GM18505 (cell line): Measurements from ENCODE around the gene SEMA7A.
"Not testable (repeated sequence)": the region's sequence is repeated elsewhere in the genome, so short reads cannot be mapped to it uniquely, and the experiment has no call there.

Experiments used
- ATAC-seq: cut with Tn5 transposase; IDR thresholded peaks from one replicate; pipeline ENCODE4 v1.9.1; 2021; ENCODE audit not compliant: unreplicated experiment
- POLR2A ChIP-seq: IDR thresholded peaks from 4 replicates; pipeline ENCODE4 v1.6.1; 2011; ENCODE audit warnings: borderline replicate concordance; ENCODE audit not compliant: insufficient read depth, insufficient read length; ENCODE audit errors: extremely low read depth

The SEMA7A gene

GRCh38 chr15:74373731-74374647 is 59.8 kb downstream of the SEMA7A start:
- peak; percentile 73 for ATAC-seq
- peak; percentile 42 for TF ChIP-seq POLR2A

GRCh38 chr15:74373056-74373650 is 60.6 kb downstream of the SEMA7A start:
- ATAC-seq = no peak
- TF ChIP-seq POLR2A = no peak

GRCh38 chr15:74370471-74370870 is 63.3 kb downstream of the SEMA7A start:
- no peak for TF ChIP-seq POLR2A
- ATAC-seq = no peak

GRCh38 chr15:74369756-74370155 is 64.0 kb downstream of the SEMA7A start:
- TF ChIP-seq POLR2A = no peak
- ATAC-seq = no peak

- no peak for ATAC-seq
- no peak for TF ChIP-seq POLR2A
Measured at GRCh38 chr15:74369084-74369745, 64.5 kb downstream of the SEMA7A start.

- no peak for ATAC-seq
- TF ChIP-seq POLR2A = no peak
Measured at GRCh38 chr15:74368121-74368520, 65.6 kb downstream of the SEMA7A start.

GRCh38 chr15:74367296-74367854 is 66.4 kb downstream of the SEMA7A start, which contains the start of gene CYP11A1:
TSS of gene CYP11A1 (minus strand) at chr15:74367646. CDS start at chr15:74367585, 61 bp downstream.
- ATAC-seq = no peak
- TF ChIP-seq POLR2A = no peak

GRCh38 chr15:74365598-74366445 is 67.9 kb downstream of the SEMA7A start:
- no peak for ATAC-seq
- no peak for TF ChIP-seq POLR2A

GRCh38 chr15:74364936-74365597 is 68.7 kb downstream of the SEMA7A start:
- ATAC-seq = no peak
- TF ChIP-seq POLR2A = no peak

GRCh38 chr15:74362482-74362881 is 71.3 kb downstream of the SEMA7A start:
- no peak for TF ChIP-seq POLR2A
- ATAC-seq = no peak

- ATAC-seq = not testable (repeated sequence)
Measured at GRCh38 chr15:74360855-74361254, 72.9 kb downstream of the SEMA7A start.

GRCh38 chr15:74359376-74359775 is 74.4 kb downstream of the SEMA7A start:
- ATAC-seq = not testable (repeated sequence)
